ENCODE measurements around the gene FOXJ3. TPM values are rescaled to one million over a fixed set of nuclear protein-coding genes. Genes with fewer than 3 reads are reported as not detected.
A peak's percentile ranks its signal among the peaks of the same experiment; 100 is the strongest.

The FOXJ3 gene
- total RNA-seq, 1 donor from 2014 or later: 46.2 TPM

DNA sequence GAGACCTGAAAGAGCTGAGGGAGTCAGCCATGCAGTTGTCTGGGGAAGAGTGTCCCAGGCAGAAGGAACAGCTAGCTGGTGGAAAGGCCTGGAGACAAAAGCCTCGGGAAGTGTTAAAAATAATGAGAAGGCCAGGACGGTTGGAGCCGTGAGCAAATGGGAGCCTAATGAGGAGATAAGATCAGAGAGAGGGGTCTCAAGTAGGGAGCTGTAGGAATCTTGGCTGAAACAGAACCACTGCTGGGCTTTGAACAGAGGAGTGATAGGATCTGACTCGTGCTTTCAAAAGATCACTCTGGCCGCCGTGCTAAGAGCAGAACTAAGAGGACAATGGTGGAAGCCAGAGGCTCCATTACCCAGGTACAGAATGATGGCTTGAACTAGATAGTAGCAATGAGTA, 1.9 kb upstream of the FOXJ3 start:
- intact Hi-C loops (cut with DNase I): loop anchor here (10.0 kb wide), 1 partner anchor 302 kb away; no protein-coding TSS in a partner anchor

DNA sequence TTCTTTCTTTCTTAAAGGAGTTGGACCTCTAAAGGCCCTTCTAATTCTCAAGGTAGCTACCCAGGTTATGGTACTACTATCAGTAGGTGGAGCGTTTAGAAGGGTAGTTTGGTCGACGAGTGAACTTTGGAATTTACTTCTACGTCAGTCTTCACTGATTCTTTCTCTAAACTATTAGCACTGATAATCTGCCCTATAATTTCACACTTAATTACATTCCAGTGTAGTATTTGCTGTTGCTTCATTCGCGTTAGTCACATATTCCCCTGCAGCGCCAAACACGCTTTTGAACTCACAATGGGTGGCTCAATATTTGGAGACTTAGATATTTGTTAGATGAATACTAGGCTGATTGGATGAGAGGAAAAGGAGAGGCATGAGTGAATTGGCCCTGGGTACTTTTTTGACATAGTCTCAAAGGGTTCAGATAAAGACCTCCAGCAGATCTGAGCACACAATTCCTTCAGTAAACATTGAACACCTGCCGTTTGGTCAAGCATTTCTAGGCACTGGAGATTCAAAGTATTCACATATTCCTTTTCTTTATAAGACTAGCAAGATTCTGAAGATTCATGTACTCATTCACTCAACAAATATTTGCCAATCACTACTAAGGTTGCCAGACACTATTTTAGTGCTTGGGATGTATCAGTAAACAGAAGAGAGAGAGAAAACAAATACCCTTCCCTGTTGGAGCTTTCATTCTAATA, 929 bp upstream of the FOXJ3 start:
- intact Hi-C loops (cut with DNase I): loop anchor here (2.0 to 10.0 kb wide), 4 partner anchors 15 to 301 kb away; partner anchors contain the start of genes PPCS and ZMYND12
- DNase-seq (ENCODE audit: low spot score): no peak

More for the DNA sequence above, 1.9 kb upstream of the FOXJ3 start:
- no peak for DNase-seq (ENCODE audit: low spot score)

DNA sequence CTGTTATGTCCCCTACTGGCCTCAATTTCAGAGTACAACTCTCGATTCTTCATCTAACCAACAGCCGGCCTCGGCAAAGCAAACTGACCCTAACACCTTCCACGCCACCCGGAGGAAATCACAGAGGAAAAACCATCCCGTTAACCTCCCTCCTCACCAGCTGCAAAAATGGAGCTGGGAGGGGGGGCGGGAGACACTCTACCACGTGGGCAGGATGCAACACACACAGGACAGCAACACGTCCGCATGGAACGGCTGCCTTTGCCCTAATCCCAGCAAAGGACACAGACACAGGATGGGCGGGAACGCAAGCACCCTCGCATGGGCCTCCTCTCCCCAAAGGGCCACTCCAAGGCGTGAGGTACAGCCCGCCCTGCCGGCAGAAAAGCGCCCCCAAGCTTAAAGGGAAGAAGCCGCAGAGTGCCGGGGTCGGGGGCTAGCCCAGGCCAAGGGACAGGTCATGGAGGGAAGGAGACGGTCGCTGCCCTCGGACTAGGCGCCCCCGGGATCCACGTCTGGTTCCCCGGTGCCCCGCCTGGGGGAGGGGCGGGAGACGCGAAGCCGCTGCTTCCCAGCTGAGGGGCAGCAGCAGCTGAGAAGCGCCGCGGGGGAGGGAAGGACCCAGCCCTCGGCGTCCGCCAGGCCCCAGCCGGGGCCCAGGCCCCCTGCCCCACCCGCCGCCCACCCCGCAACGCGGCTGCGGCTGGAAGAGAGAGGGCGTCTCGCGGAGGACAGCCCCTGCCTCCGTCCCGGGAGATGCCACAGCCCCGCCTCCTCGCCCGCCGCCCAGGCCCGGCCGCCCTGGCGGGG, 590 bp downstream of the FOXJ3 start:
- intact Hi-C loops (cut with DNase I): loop anchor here (2.0 to 10.0 kb wide), 4 partner anchors 14 to 300 kb away; partner anchors contain the start of genes PPCS and ZMYND12
- peak; percentile 83 for DNase-seq (ENCODE audit: low spot score)

DNA sequence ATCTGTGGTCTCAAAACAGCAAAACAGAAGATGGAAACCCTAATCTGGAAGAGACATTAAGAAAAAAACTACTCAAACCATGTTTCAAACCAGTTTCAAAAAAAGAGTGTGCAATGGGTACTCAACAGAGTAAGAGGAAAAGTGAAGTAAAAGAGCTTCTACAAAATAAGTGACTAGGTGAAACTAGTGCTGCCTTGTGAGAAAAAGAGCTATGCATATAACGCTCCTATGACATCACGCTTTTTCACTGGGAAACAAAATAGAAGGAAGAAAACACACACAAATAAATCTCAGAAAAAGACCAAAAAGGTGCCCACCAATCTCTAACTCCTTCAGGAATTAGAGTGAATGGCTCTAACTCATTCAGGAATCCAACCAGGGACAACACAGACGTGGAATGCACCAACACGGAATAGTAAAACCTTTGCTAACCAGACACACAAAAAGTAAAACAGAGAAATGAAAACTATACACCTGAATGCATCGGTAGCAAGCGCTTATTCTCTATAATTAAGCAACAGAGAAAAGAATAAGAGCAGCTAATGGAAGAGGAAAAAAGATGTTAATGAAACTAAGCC, 1.3 kb downstream of the FOXJ3 start:
- intact Hi-C loops (cut with DNase I): loop anchor here (2.0 to 10.0 kb wide), 4 partner anchors 13 to 299 kb away; partner anchors contain the start of genes PPCS and ZMYND12

DNA sequence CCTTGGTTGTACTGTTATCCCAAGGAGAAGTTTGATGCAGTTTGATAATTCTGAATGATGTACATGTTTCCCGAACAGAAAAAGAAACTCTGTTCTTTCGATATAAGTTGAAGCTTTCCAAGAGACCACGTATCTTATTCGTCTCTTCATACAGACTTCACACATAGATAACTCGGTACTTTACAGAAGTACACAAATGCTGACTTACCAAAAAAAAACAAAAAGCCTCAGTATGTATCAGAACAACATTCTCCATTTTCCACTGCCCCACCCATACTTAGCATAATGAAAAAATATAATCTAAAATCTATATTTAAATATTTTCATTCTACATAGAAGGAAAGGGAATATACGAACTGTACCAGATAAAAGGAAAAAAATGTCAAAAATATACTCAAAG, 2.2 kb downstream of the FOXJ3 start:
- intact Hi-C loops (cut with DNase I): loop anchor here (10.0 kb wide), 1 partner anchor 298 kb away; no protein-coding TSS in a partner anchor
- no peak for DNase-seq (ENCODE audit: low spot score)

More for the DNA sequence above, 1.3 kb downstream of the FOXJ3 start:
- DNase-seq (ENCODE audit: low spot score): no peak

DNA sequence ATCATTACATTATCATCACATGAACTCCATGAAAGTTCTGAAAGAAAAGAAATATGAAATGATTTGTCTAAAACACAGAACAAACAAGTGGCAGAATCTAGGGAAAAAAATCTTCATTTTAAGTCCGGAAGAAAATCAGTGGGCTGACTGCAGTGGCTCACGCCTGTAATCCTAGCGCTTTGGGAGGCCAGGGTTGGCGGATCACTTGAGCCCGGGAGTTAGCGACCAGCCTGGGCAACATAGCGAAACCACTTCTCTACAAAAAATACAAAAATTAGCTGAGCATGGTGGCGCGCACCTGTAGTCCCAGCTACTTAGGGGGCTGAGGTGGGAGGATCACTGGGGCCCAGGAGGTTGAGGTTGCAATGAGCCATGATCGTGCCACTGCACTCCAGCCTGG, 4.8 kb downstream of the FOXJ3 start:
- intact Hi-C loops (cut with DNase I): loop anchor here (10.0 kb wide), 1 partner anchor 295 kb away; no protein-coding TSS in a partner anchor
- DNase-seq (ENCODE audit: low spot score): no peak

DNA sequence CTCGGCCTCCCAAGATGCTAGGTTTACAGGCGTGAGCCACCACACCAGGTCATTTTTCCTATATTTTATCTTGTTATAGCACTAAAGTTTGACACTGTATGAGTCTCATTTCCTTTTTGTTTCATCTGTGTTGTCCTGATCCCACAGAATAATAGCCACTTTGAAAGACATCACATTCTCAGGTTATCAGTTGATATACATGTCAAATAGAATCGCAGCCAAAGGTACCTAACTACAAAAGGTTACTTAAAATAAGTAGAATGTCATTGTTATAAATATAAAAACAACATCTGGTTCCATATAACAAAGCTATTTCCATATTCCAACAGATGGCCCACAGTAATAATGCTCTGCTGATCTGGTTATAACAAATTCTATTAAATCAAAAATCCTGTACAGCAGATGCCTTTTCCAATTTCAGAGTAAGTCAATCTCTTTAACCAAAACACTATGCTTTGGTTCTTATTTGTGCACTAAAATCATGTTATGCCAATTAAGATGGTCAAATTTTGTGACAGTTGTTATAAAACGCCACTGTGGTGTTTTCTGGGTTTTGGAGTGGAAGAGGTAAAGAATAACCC, 6.0 kb downstream of the FOXJ3 start:
- DNase-seq (ENCODE audit: low spot score): no peak
- intact Hi-C loops (cut with DNase I): no loop called here

DNA sequence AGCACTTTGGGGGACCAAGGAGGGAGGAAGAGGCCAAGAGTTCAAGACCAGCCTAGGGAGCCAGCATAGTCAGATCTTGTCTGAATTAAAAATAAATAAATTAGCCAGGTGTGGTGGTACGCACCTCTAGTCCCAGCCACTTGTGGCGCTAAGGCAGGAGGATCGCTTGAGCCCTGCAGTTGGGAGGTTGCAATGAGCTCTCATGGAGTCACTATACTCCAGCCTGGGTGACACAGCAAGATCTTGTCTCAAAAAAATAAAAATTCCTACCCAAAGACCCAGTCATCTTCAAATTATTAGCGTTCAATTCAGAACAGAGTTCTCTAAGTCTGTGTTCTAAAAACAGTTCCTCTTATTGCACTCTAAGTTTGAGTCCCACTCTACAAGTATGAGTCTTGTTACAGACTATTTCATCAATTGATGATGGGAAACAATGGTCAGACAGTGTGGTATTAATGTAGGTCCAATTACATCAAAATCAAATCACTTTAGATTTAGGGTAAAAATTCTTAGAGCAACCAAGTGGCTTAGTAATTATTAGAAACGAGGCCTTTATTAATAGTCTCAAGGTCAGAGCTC, 6.9 kb downstream of the FOXJ3 start:
- DNase-seq (ENCODE audit: low spot score): no peak
- intact Hi-C loops (cut with DNase I): no loop called here

DNA sequence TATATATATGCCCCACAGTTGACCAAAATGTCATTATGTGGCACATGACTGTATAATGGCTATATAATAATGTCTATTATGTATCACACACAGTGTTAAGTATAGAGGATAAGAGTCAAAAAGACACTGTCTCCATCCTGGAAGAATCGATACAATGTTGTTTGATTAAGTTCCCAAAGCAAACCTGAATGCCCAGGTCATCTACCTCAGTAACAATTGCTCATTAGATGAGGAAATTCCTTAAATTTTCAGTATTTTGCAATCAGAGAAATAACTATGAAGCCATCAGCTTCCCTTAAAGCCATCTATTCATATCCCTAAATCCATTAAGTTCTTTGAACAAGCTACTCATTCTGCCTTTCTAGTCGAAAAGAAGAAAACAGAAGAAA, 10.0 kb downstream of the FOXJ3 start:
- no peak for DNase-seq (ENCODE audit: low spot score)
- intact Hi-C loops (cut with DNase I): no loop called here

DNA sequence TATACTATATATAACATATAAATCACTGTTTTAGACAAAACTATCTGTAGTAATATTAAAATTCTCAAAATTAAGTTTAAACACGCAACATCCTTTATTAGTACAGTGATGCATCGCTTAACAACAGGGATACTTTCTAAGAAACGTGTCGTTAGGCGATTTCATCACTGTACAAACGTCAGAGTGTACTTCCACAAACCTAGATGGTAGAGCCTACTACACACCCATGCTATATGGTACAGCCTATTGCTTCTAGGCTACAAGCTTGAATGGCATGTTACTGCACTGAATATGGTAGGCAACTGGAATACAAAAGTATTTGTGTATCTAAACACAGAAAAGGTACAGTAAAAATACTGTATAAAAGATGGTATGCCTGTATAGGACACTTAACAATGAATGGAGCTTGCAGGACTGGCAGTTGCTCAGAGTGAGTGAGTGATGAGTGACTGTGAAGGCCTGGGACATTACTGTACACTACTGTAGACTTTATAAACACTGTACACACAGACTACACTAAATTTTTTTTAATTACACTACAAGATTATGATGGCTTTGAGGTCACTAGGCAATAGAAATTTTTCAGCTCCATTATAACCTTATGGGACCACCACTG, 10.5 kb downstream of the FOXJ3 start:
- no peak for DNase-seq (ENCODE audit: low spot score)

DNA sequence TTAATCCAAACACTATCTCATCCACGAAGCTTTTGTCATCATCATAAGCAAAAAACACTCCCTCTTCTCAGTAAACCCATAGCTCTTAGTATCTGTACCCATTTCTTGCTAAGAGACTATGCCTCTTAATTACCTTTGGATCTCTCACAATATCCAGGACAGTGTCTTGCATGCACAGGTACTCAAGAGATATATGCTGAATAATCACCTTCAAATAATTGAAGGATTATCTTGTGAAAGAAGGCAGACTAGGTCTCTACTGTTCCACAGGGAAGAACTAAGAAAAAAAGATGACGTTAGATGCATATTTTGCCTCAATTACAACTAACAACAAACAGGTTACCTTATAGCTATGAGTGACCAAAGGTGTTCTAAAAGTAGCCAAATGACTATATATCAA, 11.5 kb downstream of the FOXJ3 start:
- no peak for DNase-seq (ENCODE audit: low spot score)
- intact Hi-C loops (cut with DNase I): no loop called here

More for the DNA sequence above, 10.5 kb downstream of the FOXJ3 start:
- intact Hi-C loops (cut with DNase I): no loop called here

DNA sequence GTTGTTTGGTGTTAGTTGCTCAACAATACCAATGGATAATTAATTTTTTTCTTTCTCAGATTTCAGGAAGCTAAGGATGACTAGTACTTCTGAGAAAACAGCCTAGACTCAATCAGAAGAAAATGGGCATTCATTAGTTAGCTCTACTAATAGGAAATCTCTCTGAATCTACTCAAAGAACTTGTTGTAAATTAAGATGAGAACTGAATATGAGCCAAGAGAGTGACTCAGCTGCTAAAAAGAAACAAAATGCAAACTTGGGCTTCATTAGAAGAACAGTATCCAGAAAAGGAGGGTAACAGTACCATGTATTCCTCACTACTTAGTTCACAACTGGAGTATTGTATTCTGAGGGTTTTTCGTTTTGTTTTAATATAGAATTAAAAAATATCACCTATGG, 12.5 kb downstream of the FOXJ3 start:
- intact Hi-C loops (cut with DNase I): no loop called here
- DNase-seq (ENCODE audit: low spot score): no peak

DNA sequence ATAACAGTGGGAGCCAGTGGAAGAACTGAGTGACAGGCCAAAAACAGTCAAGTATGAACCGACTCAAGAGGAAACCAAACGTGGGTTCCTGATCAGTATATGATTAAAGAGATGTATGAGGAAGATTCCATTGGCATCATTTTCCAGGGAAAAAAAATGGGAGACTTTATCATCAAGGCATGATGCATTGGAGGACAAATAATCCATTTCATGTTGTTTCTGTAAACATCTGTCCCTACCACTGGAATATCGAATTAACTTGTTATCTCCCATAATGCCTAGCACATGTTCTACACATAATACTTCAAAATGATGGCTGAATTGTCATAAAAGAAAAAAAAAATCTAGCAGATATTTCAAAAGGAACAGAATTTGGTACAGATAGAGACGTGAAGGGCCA, 13.3 kb downstream of the FOXJ3 start:
- intact Hi-C loops (cut with DNase I): loop anchor here (2.0 kb wide), 1 partner anchor 13 kb away; the partner anchor contains the start of gene FOXJ3
- DNase-seq (ENCODE audit: low spot score): no peak

DNA sequence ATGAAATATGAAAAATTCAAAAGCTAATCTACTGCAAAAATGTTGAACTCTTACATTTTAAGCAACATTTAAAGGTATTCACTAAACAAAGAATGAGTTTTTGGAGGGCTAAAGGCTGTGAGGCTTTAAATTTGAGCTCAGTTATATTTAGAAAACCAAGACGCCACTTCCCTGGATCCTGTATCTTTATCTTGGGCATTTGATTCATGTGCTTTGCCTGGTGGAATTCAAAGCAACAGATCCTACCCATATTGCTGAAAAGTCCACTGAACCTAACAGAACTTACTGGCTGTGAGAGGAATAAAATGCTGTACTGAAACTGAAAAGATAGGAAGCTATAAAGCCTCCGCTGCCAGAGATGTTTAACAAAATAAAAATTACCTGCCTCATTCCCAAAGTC, 14.3 kb downstream of the FOXJ3 start:
- DNase-seq (ENCODE audit: low spot score): no peak
- intact Hi-C loops (cut with DNase I): loop anchor here (2.0 kb wide), 1 partner anchor 14 kb away; the partner anchor contains the start of gene FOXJ3

DNA sequence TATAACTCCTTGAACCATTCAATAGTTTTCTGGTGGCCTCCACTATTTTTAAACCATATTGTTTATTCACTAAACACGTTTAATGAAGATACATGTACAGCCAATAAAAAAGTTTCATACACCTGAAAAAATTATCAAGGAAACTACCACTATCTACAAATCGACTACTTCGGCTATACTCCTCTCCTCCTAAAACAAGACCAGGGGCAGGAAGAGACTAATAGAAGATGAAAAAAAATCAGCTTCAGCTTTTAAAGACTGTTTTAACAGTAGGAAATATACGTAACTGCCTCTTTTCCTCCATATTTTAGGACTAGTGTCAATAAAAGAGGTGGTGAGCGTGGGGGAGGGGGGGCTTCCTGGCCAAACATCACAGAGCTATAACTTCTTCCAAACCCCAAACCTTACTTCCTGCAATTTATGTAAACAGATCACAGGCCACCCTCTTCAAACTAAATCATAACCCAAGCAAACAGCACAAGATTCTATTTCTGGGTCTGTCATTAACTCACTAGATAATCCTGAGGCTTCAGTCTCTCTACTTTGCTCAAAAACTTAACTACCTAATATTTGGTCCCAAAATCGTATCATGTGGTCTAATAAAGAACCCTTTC, 15.1 kb downstream of the FOXJ3 start:
- intact Hi-C loops (cut with DNase I): loop anchor here (2.0 kb wide), 1 partner anchor 15 kb away; the partner anchor contains the start of gene FOXJ3
- DNase-seq (ENCODE audit: low spot score): no peak

DNA sequence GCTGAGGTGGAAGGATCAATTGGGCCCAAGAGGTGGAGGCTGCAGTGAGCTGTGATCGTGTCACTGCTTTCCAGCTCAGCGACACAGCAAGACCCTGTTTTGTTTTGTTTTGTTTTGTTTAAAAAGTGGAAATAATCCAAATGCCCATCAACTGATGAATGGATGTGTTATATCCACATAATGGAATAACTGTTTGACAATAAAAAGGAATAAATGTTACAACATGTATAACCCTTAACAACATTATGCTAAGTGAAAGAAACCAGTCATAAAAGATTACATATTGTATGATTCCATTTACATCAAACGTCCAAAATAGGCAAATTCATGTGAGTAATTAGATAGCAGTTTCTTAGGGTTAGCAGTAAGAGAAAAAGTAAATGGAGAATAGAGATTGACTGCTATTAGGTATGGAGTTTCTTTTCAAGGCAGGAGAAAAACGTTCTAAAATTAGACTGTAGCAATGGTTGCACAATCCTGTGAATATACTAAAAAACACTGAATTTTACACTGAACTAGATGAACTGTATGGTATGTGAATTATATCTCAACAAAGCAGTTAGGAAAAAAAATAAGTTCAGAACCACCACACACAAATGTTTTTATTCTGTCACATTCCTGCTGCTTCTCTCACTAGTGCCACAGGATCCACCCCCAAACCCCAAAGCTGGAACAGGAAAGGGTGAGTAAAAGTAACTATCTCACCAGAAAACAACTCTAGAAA, 15.7 kb downstream of the FOXJ3 start:
- intact Hi-C loops (cut with DNase I): no loop called here
- no peak for DNase-seq (ENCODE audit: low spot score)

DNA sequence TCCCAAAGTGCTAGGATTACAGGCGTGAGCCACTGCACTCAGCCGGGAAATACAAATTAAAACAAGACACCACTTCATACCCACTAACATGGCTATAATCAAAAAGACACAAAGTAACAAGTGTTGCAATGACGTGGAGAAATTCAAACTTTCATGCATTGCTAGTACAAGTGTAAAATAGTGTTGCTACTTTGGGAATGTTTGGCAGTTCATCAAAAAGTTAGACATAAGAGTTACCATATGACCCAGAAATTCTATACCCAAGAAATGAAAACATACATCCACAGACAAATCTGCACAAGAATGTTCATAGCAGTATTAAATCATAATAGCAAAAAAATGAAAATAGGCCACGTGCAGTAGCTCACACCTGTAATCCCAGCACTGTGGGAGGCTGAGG, 16.4 kb downstream of the FOXJ3 start:
- DNase-seq (ENCODE audit: low spot score): no peak
- intact Hi-C loops (cut with DNase I): no loop called here

DNA sequence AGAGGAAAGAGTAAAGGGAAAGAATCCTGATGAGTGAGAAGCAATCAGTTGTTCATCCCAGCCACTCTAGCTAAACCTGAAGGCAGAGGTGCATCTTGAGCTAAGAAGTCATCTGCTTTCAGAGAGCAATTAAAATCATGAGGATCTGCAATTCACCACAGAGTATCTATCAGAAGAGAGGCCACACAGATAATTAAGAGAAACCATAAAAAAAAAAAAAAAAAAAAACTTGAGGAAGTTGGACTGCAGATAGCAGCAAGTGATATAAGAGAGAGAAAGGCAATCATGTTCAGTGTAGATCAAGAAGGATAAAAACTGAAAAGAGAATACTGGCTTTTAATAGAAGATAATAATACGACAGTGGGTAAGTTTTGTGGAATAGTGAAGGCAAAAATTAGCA, 17.7 kb downstream of the FOXJ3 start:
- DNase-seq (ENCODE audit: low spot score): no peak
- intact Hi-C loops (cut with DNase I): no loop called here

All from cardiac septum (tissue), 1 donor.